Dedifferentiated amniotic fluid mesenchymal stem cell (primary cell): ENCODE measurements around the gene RPN1.
"Not testable (repeated sequence)": the region's sequence is repeated elsewhere in the genome, so short reads cannot be mapped to it uniquely, and the experiment has no call there.

Source experiments
- DNase-seq: peaks from one replicate; pipeline ENCODE4 v3.0.0-alpha.2; 2016; ENCODE audit errors: extremely low spot score

The RPN1 gene

DNA sequence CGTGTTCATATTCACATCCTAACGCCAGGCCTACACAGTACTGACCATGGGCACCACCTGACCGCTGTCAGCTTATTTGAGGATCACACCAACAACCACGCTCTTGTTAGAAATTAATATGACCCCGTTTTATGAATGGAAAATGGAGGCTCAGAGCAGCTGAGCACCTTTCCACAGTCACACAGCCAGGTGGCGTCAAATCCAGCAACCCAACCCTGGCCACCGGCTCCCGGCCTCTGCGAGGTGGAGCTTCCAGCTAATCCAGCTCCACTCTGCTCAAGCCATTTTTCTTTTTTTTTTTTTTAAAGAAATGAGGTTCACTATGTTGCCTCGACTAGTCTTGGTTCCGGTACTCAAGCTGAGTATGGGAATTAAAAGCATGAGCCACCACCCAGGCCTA lies 41.3 kb downstream of the RPN1 start:
- DNase-seq: no peak

DNA sequence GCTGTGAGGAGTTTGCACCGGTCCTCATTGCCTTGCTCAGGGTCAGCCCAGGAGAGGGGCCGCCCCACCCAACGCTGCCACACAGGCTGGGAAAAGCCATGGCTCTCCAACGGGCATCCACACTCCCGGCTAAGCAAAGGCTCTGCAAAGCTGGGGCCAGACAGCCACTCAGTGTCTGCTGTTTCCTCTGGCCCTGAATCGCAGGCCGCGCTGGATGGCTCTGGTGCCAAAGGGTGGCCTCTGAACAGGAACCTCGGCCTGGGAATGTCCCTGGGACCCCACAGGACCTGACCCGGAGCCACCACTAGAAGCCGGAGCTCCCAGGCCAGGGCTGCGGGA lies 42.9 kb downstream of the RPN1 start:
- DNase-seq: no peak

DNA sequence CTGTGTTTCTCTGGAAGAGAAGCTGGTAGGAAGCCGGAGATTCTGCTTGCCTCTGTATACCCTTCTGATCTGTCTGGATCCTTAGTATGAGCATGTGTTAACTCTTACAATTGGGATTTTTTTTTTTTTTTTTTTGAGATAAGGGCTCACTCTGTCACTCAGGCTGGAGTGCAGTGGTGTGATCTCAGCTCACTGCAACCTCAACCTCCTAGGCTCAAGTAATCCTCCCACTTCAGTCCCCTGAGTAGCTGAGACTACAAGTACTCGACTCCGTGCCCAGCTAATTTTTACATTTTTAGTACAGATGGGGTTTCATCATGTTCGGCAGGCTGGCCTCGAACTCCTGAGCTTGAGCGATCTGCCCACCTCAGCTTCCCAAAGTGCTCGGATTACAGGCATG lies 44.5 kb downstream of the RPN1 start:
- no peak for DNase-seq

DNA sequence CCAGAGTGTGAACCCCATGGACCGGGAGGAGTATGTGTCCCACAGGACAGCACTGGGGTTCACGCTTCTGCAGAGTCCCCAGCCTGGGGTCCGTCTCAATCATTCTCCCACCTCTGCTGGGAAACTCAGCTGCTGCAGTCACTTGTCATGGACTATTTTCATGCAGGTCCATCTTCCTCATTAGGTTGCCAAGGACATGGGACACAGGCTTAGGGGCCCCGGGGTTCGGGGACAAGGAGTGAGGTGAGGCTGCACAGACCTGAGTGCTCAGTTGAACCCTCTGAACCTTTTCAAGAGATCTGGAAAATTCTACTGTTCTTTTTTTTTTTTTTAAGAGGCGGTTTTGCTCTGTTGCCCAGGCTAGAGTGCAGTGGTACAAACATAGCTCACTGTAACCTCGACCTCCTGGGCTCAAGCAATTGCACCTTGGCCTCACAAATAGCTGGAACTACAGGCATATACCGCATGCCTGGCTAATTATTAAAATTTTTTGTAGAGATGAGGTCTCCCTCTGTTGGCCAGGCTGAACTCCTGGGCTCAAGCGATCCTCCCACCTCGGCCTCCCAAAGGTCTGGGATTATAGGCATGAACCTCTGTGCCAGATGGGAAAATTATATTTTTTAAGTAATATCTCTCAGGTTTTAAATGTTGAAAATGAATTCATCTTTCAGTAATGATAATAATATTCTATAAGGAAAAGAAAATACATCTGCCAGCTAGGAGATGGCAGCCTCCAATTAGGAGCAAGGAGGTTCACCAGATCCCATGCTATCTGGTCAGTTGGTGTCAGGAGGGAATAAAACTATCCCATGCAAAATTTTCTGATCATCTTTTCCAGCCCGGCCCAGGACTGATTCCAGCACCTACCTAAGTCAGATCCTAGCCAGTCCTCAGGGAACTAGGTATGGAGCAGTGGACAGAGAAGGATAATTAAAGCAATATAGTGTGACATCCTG lies 45.2 kb downstream of the RPN1 start:
- no peak for DNase-seq

DNA sequence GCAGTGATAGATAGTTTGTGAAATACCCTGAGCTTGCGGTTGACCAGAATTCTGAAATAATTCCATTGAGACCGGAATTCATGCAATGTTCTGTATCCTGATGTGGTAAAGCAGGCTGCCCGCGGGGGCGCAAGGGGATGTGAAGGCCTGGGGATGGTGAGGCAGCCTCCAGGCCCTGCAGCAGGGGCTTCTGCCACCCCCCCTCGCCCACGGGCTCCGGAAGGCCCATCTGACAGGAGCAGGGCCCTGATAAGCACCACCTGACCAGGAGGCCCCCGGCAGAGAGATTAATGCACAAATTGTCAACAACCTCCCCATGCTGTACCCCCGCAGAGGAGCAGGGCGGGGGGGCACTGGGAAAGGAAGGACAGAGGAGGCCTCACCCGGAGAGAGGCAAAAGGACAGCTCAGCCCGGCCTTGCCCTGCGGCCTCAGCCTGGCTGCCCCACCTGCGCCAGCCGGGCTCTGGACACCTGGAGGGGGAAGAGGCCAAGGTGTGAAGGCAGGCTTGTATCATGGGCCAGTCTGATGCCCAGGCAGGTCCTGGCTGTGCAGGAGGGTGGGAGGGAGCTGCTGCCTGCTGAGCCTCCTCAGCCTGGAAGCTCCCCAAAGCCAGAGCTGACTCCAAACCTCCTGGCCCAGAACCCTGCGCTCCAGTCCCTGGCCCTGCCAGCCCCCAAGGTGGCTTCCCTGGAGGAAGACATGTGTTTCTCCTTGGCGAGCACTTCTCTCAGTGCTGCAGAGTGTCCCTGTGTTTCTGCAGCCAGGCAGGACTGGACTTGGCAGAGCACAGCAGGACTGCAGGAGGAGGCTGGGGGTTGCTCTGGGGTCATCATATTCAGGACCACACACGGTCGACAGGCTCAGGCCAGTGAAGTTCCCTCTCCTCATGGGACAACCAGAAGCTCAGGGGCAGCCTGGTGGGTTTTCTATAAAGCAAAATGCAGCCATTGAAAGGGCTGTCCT lies 46.5 kb downstream of the RPN1 start:
- DNase-seq: no peak

DNA sequence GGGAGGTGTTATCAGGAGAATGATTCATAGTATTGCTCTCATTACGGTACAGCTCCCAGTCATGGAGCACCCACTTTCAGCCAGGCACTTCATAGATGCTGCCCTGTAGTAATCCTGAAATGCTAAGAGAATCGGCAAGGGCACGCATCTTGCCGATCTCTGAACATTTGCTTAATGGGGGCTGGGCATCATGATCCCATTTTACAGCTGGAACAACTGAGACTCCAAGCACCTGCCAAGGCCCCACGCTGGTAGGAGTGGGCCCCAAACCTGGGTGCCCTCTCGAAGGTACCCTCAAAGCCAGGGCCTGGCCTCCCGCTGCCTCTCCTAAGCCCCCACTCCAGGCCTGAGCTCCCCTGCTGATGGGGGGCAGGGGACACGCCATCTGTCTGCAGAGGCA lies 47.3 kb downstream of the RPN1 start:
- no peak for DNase-seq

DNA sequence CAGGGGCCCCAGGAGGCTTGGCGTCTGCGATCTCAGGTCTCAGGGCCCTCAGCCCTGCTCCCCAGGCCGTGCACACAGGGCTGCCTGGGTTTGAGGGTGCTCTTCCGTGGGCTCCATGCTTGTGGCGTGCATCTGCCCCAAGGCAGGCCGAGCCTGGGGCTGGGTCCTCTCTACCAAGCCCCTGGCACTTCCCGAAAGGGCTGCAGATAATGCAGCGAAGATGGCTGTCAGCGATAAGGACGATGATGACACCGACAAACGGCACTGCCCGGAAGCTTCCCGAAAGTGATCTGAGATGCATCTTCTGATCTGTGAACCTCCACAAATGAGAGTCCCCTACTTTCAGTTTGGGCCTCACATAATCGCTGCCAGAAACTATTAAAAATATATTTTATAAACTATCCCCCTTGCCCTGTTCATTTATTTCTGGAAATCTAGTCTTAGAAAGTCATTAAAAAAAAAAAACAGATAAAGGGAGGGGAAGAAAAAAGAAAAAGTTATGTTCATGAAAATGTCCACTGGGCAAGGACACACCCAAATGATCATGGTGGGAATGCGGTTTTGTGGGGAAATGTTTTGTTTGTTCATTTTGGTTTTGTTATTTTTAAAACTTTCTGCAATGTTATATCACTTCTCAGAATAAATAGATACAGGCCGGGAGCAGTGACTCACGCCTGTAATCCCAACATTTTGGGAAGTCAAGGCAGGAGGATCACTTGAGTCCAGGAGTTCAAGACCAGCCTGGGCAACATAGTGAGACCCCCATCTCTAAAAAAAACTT lies 51.5 kb downstream of the RPN1 start:
- DNase-seq: no peak

DNA sequence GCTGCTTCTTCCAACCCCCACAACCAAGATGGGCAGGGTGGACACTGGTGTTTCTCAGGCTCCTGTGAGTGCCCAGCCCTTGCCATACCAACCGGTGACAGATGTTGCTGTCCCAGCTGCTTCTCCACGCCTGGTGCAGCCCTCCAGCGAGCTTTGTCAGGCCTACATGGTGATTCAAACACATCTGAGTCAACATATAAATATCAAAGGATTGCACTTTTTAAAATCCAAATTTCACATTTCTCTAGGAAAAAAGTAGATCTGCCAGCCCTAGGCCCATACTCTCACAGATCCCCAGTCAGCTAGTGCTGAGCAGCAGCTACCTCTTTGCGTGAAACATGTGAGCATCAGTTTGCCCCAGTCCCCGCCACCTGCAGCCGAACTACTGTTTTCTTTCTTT lies 52.7 kb downstream of the RPN1 start:
- DNase-seq: peak; percentile 46

DNA sequence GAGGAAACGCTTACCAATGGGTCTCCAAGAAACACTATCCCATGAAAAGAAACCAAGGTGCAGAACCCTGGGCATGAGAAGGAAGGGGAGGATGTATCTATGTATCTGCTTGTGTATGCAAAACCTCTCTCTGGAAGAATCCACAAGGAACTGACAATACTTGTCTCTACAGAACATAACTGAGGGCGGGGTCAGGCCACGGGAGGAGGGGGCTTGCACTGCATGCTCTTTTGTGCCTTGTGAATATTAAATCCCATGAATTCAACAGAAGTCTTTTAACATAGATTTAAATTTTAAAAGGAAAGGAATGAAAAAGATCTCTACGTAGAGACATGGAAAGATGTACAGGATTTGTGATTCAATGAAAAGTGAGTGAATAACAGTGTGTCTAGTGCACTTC lies 57.8 kb downstream of the RPN1 start:
- DNase-seq: no peak

DNA sequence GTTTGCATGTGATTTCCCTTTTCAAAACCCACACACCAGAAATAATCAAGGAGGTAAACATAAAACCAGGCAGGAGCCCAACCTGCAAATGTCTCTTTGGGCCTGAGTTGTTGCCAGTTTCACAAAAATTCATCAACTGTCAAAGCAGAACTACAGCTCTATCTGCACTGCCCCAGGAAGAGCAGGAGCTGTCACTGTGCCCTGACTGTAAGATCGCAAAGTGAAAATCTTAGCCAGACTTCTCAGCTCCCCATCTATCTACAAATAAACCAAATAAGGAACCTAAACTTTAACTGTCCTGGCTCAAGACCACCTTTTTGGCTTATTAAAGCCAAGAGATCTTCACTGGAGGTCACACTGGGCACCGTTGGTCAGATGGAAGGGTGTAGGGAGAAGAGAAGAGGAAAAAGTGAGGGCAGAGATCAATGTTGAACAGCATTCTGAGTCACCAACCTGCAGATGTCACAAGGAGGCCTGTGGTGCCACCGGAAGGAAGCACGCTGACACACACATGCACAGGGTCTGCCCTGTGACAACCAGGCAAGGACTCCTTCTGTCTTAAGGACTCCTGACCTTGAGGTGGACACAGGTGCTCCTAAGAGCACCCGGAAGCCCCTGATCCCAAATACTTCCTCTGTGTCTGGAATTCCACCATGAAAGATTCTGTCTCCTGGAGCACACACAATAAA lies 58.7 kb downstream of the RPN1 start:
- DNase-seq: no peak

DNA sequence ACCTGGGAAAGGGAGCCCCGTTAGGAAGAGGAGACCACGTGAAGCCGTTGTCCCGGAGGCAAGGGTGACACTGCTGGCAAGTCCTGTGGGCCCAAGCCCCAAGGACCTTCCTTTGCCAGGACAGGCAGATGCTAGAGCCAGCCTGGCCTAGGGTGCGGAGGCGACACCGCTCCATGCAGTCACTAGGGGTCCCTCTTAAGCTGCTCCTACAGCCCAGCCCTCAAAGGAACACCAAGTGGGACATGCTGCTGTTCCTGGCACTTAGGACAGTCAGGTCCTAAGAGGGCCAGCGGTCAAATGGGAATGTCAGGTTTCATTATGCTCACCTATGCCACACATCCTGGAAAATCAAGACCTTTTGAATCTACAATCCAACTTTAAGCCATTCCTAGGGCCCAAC lies 59.7 kb downstream of the RPN1 start:
- no peak for DNase-seq

DNA sequence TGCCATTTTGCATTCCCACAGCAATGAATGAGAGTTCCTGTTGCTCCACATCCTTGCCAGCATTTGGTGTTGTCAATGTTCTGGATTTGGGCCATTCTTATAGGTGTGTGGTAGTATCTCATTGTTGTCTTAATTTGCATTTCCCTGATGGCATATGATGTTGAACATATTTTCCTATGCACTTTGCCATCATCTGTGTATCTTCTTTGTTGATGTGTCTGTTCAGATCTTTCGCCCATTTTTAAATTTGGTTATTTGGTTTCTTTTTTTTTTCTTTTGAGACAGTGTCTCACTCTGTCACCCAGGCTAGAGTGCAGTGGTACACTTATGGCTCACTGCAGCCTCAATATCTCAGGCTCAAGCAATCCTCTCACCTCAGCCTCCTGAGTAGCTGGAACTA lies 60.6 kb downstream of the RPN1 start:
- DNase-seq: not testable (repeated sequence)

DNA sequence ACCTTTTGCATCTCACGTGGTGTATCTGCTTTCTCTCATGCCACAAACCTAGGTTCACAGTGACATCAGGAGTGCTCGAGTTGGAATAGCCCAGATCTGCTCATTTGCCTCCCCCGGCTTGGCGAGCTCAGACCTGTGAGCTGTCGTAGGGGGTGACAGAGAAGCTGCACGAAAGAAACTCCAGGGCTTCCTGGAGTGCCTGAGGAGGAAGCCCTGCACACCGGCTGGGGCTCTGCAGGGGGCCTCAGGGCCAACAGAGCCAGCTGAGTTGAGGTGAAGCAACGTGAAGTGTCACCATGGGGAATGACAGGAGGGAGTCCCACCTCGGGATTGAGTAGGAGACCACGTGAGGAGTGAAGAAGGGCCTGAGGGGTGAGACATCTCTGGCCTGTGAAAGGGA lies 62.5 kb downstream of the RPN1 start:
- DNase-seq: no peak

DNA sequence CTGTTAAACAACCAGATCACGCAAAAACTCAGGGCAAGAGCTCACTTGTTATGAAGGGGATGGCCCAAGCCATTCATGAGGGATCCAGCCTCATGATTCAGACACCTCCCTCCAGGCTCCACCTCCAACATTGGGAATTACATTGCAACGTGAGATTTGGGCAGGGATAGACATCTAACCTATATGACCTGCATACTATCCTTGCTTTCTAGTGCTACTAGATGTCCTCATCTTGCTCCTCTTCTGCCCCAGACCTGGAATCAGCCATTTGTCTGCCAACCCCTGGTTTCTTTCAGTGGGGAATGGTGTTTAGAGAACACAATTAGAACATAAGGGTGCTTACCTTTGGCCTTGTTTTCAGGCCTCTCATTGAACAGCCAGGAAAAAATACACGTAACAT lies 63.2 kb downstream of the RPN1 start:
- DNase-seq: no peak

DNA sequence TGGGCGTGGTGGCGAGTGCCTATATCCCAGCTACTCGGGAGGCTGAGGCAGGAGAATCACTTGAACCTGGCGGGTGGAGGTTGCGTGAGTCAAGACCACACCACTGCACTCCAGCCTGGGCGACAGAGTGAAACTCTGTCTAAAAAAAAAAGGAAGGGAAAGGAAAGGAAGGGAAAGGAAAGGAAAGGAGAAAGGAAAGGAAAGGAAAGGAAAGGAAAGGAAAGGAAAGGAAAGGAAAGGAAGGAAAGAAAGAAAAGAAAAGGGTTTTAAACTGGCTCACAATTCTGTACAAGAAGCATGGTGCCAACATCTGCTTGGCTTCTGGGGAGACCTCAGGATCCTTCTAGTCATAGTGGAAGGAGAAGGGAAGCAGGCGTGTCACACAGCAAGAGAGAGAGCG lies 63.7 kb downstream of the RPN1 start:
- not testable (repeated sequence) for DNase-seq

DNA sequence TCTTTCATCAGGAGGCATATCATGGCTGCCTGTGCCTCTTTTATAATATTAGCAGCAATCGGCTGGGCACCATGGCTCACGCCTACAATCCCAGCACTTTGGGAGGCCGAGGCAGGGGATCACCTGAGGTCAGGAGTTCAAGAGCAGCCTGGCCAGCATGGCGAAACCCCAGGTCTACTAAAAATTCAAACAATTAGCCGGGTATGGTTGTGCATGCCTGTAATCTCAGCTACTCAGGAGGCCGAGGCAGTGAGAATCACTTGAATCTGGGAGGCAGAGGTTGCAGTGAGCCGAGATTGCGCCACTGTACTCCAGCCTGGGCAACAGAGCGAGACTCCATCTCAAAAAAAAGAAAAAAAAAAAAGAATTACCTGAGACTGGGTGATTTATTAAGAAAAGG lies 64.2 kb downstream of the RPN1 start:
- not testable (repeated sequence) for DNase-seq

DNA sequence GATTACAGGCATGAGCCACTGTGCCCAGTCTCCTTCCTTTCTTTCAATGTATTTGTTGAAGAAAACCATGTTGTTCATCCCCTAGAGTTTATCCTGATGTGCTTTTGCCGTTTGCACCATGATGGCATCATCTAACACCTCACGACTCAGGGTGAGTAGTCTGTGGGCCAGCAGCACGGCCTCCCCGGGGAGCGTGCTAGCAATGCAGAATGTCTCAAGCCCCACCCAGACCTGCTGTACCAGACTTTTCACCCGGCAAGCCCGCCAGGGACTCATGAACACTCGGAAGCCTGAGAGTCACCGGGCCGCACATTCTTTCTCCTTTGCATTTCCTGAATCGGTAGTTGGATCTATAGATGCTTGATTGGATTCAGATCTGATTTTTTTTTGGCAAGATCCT lies 64.6 kb downstream of the RPN1 start:
- no peak for DNase-seq

DNA sequence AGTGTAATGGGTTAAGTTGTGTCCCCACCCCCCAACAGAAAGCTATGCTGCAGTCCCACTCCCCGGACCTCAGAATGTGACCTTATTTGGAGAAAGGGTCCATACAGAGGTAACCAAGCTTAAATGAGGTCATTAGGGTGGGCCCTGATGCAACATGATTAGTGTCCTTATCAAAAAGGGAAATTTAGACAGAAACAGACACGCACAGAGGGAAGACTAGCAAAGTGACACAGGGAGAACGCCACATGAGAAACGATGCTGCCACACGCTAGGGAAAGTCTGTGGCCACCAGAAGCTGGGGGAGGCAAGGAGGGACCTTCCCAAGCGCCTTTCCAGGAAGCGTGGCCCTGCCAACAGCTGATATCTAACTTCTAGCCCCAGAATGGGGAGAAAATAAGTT lies 65.4 kb downstream of the RPN1 start:
- DNase-seq: no peak

DNA sequence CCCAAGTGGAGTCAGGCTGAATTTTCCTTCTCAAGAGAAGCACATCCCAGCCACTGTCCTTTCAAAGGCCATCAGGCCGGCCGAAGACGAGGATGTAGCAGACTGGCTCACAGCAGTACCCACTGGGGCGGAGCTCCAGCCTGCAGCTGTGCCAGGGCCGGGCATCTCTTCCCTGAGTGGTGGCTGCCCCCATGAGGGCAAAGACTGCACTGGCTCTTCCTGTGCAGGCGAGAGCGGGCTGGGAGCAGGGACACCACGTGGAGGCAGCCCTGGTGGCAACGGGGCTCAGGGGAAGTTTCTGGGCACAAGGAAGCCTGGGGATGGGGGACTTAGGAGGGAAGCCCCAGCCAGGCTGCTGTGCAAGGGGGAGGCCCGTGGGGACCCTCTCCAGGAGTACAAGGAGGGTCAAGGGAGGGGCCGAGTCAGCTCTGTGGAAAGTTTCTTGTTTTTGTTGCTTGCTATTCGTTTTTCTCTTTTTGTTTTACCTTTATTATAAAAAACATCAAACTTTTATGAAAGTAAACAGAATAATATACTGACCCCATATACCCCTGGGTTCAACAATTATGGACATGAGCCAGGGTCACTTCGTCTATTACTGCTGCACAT lies 66.1 kb downstream of the RPN1 start:
- peak; percentile 62 for DNase-seq

DNA sequence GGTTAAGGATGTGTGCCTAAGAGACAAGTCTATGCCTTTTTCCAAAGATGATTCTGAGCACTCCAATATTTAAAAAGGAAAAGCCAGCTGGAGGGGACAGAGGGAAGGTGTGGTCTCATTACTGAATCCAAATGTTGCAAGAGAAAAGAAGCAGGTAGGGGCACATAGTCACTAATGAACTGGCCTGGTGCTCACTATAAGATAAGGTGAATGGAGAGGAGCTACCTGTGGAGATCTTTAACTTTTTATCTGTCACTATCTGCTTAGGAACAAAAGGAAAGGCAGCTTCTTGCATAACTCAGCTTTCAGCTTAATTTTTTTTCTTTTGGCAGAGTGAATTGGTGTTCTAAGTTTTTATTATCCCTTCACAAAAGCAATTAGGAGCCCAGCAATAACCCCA lies 69.1 kb downstream of the RPN1 start:
- no peak for DNase-seq

DNA sequence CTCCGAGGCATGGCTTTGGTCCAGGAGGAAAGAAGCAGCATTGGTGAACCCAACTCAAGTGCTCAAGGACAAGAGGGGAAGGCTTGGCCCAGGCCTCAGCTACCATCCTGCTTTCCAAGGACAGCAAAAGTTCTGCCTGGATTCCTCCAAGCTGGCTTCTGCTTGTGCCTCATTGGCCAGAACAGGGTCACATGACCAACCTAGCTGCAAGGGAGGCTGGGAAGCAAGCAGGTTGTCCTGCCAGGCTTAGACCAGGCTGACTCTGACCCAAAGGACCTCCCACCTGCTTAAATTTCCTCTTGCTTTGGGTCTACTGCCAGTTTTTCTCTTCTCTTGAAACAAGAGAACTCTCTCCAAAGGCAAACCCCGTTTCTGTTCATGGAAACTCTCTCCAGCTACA lies 70.7 kb downstream of the RPN1 start:
- DNase-seq: no peak
